ENCODE data around the gene TAP2.

- TF ChIP-seq CTCF (IDR thresholded peaks at IDR 0.05) (no peak), POLR2A (IDR thresholded peaks at IDR 0.05) (no peak)
Measured at GRCh38 chr6:32876603-32877002, 38.1 kb upstream of the TAP2 start.

All from lower leg skin (tissue), 3 donors.